NCI-H1105 treated with DMSO at 0.1 percent for 48 hours (cell line): ENCODE data around the gene NNMT.

Experiments
- DNase-seq: peaks from one replicate; lab custom pipeline; 2025; lab: John Stamatoyannopoulos, UW

The NNMT gene

GRCh38 chr11:114348200-114349191, 52.3 kb downstream of the NNMT start:
- peak; percentile 51 for DNase-seq

DNA sequence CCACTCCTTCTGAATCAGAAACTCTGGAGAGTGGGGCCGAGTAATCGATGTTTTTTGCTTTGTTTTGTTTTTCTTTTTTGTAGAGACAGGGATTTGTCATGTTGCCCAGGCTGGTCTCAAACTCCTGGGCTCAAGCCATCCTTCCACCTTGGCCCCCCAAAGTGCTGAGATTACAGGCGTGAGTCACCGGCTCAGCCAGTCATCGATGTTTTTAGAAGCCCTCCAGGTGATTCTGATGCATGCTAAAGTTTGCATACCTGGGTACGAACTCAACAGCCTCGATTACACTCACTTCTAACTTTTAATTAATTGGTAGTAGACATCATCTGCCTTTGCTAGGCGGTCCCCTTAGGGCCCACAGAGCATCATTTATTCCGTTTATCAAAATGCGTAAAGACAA, 53.8 kb downstream of the NNMT start:
- no peak for DNase-seq

GRCh38 chr11:114353443-114353842, 57.2 kb downstream of the NNMT start:
- no peak for DNase-seq

- no peak for DNase-seq
Measured at GRCh38 chr11:114354076-114354475, 57.9 kb downstream of the NNMT start.

DNA sequence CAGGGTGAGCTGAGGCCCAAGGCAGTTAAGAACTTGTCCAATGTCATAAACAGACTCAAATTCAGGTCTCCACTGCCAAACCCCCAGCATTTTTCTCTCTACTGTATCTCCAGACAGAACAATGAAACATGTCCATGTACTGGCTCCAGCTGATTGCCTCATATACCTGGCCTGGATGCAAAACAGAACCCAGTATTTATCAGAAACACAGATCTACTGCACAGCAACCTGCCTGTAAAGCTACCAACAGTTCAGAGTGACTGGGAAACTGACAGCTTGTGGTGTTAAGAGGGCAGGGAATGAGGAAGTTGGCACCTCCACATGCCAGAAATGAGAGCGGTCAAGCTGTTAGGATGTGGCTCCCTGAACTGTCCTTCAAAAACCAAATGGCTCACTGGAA, 62.5 kb downstream of the NNMT start:
- no peak for DNase-seq

DNA sequence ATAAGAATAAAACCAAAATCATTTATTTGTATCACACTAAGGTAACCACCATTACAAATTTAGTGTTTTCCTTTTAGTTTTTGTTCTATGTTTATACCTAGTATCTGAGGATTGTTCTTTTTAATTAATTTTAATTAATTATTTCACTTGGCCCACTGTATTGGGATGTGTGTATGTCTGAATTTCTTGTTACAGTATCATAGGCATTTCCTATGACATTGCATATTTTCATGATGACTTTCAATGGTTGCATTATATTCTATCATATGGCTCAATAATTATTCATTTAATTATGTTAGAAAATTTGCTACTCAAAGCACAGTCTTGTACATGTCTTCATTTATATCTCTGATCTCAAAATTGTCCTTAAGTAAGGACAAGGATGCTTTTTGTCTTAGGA, 63.1 kb downstream of the NNMT start:
- DNase-seq = no peak

DNA sequence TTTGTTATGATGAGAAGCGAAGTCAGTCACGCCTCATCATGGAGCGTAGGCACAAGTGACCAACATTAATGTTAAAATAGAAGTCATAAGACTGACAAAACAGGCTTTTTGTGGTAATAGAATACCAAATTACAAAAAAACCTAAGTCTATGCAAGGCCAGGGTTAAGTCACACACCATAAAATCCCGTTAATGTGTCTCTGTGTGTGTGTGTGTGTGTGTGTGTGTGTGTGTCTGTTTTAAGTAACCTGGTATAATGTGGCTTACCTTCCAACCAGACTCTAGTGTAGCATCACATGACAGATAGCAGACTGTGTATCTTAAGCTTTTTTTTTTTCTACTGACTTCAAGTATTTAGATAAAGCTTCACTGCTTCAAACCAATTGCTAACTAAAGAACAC, 66.1 kb downstream of the NNMT start:
- no peak for DNase-seq

DNA sequence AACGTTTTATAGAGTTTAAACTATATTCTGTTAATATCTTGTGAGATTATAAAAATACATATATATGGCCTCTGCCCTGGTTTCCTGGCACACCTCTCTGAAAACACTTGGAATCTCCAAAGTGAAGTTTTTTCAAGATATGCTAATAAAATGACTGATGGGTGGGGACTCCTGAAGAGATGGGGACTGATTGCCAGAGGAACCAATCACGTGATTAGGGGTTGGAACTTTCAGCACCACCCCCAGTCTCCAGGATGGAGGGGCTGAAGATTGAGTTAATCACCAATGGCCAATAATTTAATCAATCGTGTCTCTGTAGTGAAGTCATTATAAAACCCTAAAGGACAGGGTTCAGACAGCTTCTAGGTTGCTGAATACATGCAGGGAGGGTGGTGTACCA, 66.8 kb downstream of the NNMT start:
- DNase-seq = no peak
